ENCODE results near the gene ZGPAT.

The ZGPAT gene

GRCh38 chr20:63744574-63745423 lies 37.0 kb downstream of the ZGPAT start:
- DNase-seq (ENCODE audit: low spot score): no peak

- DNase-seq (ENCODE audit: low spot score): no peak
Measured at GRCh38 chr20:63745424-63745805, 37.6 kb downstream of the ZGPAT start.

- no peak for DNase-seq (ENCODE audit: low spot score)
Measured at GRCh38 chr20:63745961-63746731, 38.3 kb downstream of the ZGPAT start.

GRCh38 chr20:63746751-63747315 lies 39.0 kb downstream of the ZGPAT start:
- DNase-seq (ENCODE audit: low spot score): no peak

GRCh38 chr20:63747622-63748069 lies 39.8 kb downstream of the ZGPAT start:
- DNase-seq (ENCODE audit: low spot score): no peak

- DNase-seq (ENCODE audit: low spot score): no peak
Measured at GRCh38 chr20:63748070-63748933, 40.5 kb downstream of the ZGPAT start.

GRCh38 chr20:63748934-63749270 lies 41.1 kb downstream of the ZGPAT start:
- DNase-seq (ENCODE audit: low spot score): no peak

GRCh38 chr20:63749597-63750508 lies 42.0 kb downstream of the ZGPAT start:
- no peak for DNase-seq (ENCODE audit: low spot score)

GRCh38 chr20:63750807-63751470 lies 43.1 kb downstream of the ZGPAT start:
- DNase-seq (ENCODE audit: low spot score): no peak

GRCh38 chr20:63751471-63752271 lies 43.8 kb downstream of the ZGPAT start:
- no peak for DNase-seq (ENCODE audit: low spot score)

GRCh38 chr20:63752411-63753101 lies 44.7 kb downstream of the ZGPAT start:
- DNase-seq (ENCODE audit: low spot score): no peak

- DNase-seq (ENCODE audit: low spot score): no peak
Measured at GRCh38 chr20:63753381-63753780, 45.5 kb downstream of the ZGPAT start.

- no peak for DNase-seq (ENCODE audit: low spot score)
Measured at GRCh38 chr20:63754008-63754407, 46.2 kb downstream of the ZGPAT start.

GRCh38 chr20:63755933-63756647 lies 48.3 kb downstream of the ZGPAT start:
- no peak for DNase-seq (ENCODE audit: low spot score)

- no peak for DNase-seq (ENCODE audit: low spot score)
Measured at GRCh38 chr20:63756648-63756991, 48.8 kb downstream of the ZGPAT start.

GRCh38 chr20:63758152-63758551 lies 50.3 kb downstream of the ZGPAT start:
- DNase-seq (ENCODE audit: low spot score): no peak

- no peak for DNase-seq (ENCODE audit: low spot score)
Measured at GRCh38 chr20:63759377-63759901, 51.6 kb downstream of the ZGPAT start.
